Measurements from ENCODE around the gene TEX19. TPM values are rescaled to one million over a fixed set of nuclear protein-coding genes. Genes with fewer than 3 reads are reported as not detected.

TEX19 gene
- total and polyA plus RNA-seq, 2 experiments from 2014 or later: 0.10 to 0.66 TPM

- TF ChIP-seq CTCF (conservative IDR thresholded peaks at IDR 0.05; ENCODE audit: low read depth in 2 of 2): no peak
- no peak for TF ChIP-seq CREB1 (CRISPR knock-in tag; IDR thresholded peaks at IDR 0.05; ENCODE audit: low read depth)
- TF ChIP-seq NANOG (IDR thresholded peaks at IDR 0.05; ENCODE audit: borderline replicate concordance): no peak
Measured at GRCh38 chr17:82366749-82367148, 7.7 kb downstream of the TEX19 start (continued).

- peaks cover 38% of the 10 kb centered on the region for H3K27me3 ChIP-seq (ENCODE audit: insufficient read depth)
Measured at GRCh38 chr17:82367724-82368524, 8.9 kb downstream of the TEX19 start.

More at GRCh38 chr17:82367724-82368524, 8.9 kb downstream of the TEX19 start:
- Mint-ChIP-seq H3K36me3 (ENCODE audit: low read depth) (peaks cover 4% of the 10 kb centered on the region; the same call in 2 of the 3 replicates), H3K9me3 (peaks cover 12% of the 10 kb centered on the region; the same call in 2 of the 3 replicates), H3K4me1 (peaks cover 12% of the 10 kb centered on the region), H3K27me3 (ENCODE audit: insufficient read depth, low read depth, poor library complexity) (peaks cover 35% of the 10 kb centered on the region), H3K27ac (no peak overlapping the region), H3K4me3 (peak overlapping the region; percentile 54)
- Histone ChIP-seq H3K4me3 (no peak overlapping the region), H3K36me3 (ENCODE audit: insufficient read depth) (no peaks in the 10 kb centered on the region), H3K4me1 (ENCODE audit: insufficient read depth) (no peaks in the 10 kb centered on the region; the same call in 1 of the 2 replicates), H3K79me2 (replicated peaks; ENCODE audit: insufficient read depth) (no peaks in the 10 kb centered on the region), H3K9me2 (ENCODE audit: insufficient read depth) (no peaks in the 10 kb centered on the region), H3K4me2 (0 out of 2 replicates have a peak overlapping the region, but pooled peaks have one; percentile 23), H2AFZ (no peak overlapping the region), H3F3A (replicated peaks; ENCODE audit: low read depth) (no peaks in the 10 kb centered on the region), H3K27ac (ENCODE audit: low read depth) (no peak overlapping the region), H4K20me1 (replicated peaks; ENCODE audit: insufficient read depth) (no peaks in the 10 kb centered on the region)
- ATAC-seq: peak; percentile 82
- no peak for TF ChIP-seq CTCF (conservative IDR thresholded peaks at IDR 0.05; ENCODE audit: low read depth in 2 of 2)
- peak; percentile 44; the same call in 1 of the 2 replicates for TF ChIP-seq CREB1 (CRISPR knock-in tag; IDR thresholded peaks at IDR 0.05; ENCODE audit: low read depth)
- TF ChIP-seq POLR2AphosphoS5 (IDR thresholded peaks at IDR 0.05; ENCODE audit: low read depth): no peak
- TF ChIP-seq ZNF462 (CRISPR knock-in tag; IDR thresholded peaks at IDR 0.05): no peak
- no peak for TF ChIP-seq ZNF114 (CRISPR knock-in tag; IDR thresholded peaks at IDR 0.05)
- DNase-seq (ENCODE audit: low spot score): peak; percentile 82

Data from GM23338 (cell line).